ENCODE measurements around the gene COL6A2. TPM values are rescaled to one million over a fixed set of nuclear protein-coding genes. Genes with fewer than 3 reads are reported as not detected.

COL6A2 gene
- total RNA-seq, 1 experiment from 2014 or later, result 129 TPM

GRCh38 chr21:46082963-46083790 is 14.7 kb upstream of the COL6A2 start:
- H3K27me3 ChIP-seq (ENCODE audit: insufficient read depth, low read length), result no peaks in the 10 kb centered on the region
- no peak overlapping the region for H2BK12ac ChIP-seq (ENCODE audit: insufficient read length, low read depth, low read length)
- H3K18ac ChIP-seq (ENCODE audit: insufficient read length, low read depth, low read length), result no peak overlapping the region
- H4K20me1 ChIP-seq (ENCODE audit: control insufficient read depth, insufficient read depth, insufficient read length), result no peaks in the 10 kb centered on the region
- H4K91ac ChIP-seq (ENCODE audit: insufficient read length, low read depth, low read length), result no peak overlapping the region
- Mint-ChIP-seq H3K27me3 (ENCODE audit: low read depth) (peaks cover under 1% of the 10 kb centered on the region), H3K27ac (no peak overlapping the region), H3K4me1 (no peaks in the 10 kb centered on the region), H3K36me3 (ENCODE audit: insufficient read depth in 1 of 3, low read depth in 3 of 3) (peaks cover 0 to 5% (median 0%) of the 10 kb centered on the region in 3 experiments; a peak in 1 of 7 replicates), H3K4me3 (no peak overlapping the region), H3K9me3 (peaks cover 10 to 17% of the 10 kb centered on the region in 2 experiments)
- H3K23me2 ChIP-seq (ENCODE audit: insufficient read length, low read depth, low read length, poor library complexity, severe bottlenecking), result no peaks in the 10 kb centered on the region
- H3K4me1 ChIP-seq (ENCODE audit: insufficient read depth, low read length), result no peaks in the 10 kb centered on the region
- no peak overlapping the region for H3K4me2 ChIP-seq (ENCODE audit: insufficient read depth, insufficient read length, low read length)
- no peak overlapping the region for H2AK5ac ChIP-seq (ENCODE audit: insufficient read length, low read length)
- TF ChIP-seq CTCF (conservative IDR thresholded peaks at IDR 0.05), result no peak
- no peak overlapping the region for H3K27ac ChIP-seq (ENCODE audit: insufficient read length, low read depth, low read length)
- H2AFZ ChIP-seq (ENCODE audit: low read length), result no peak overlapping the region
- no peak overlapping the region for H4K5ac ChIP-seq (ENCODE audit: insufficient read length, low read depth, low read length)
- no peak overlapping the region for H3K56ac ChIP-seq (ENCODE audit: insufficient read length, low read depth, low read length)
- no peak overlapping the region for H3K4ac ChIP-seq (ENCODE audit: low read depth, low read length)
- DNase-seq, result peak; percentile 20
- peak overlapping the region; percentile 8; the same call in 1 of the 2 replicates for H3K14ac ChIP-seq (ENCODE audit: insufficient read depth, low read length)
- no peak overlapping the region for H3K23ac ChIP-seq (ENCODE audit: insufficient read length, low read depth, low read length)
- H4K8ac ChIP-seq (replicated peaks; ENCODE audit: insufficient read length, low read depth, low read length), result no peak overlapping the region
- no peak overlapping the region for H2BK5ac ChIP-seq (ENCODE audit: insufficient read length, low read length)
- H3T11ph ChIP-seq (ENCODE audit: low read length), result no peak overlapping the region
- no peaks in the 10 kb centered on the region for H3K79me2 ChIP-seq (ENCODE audit: insufficient read depth, low read length)
- H3K79me1 ChIP-seq (ENCODE audit: insufficient read depth, low read depth, low read length, poor library complexity, severe bottlenecking), result no peaks in the 10 kb centered on the region
- no peak overlapping the region for H2BK120ac ChIP-seq (ENCODE audit: low read depth, low read length, poor library complexity, severe bottlenecking)
- no peak overlapping the region for H2BK15ac ChIP-seq (ENCODE audit: low read depth, low read length)
- no peak overlapping the region for H3K9ac ChIP-seq (ENCODE audit: extremely low read depth, insufficient read length, low read length)
- no peaks in the 10 kb centered on the region for H3K9me3 ChIP-seq (ENCODE audit: control insufficient read depth, low read depth, low read length)
- H2BK20ac ChIP-seq (ENCODE audit: low read depth, low read length, poor library complexity, severe bottlenecking), result no peak overlapping the region
- no CpG with 5 or more reads among the region's 35 CpGs for WGBS (ENCODE audit: extremely low coverage, insufficient read length, low lambda C conversion rate)

All from H9 (cell line).